GM18526 (cell line): Measurements from ENCODE around the gene CCDC87.

Experiments
- POLR2A ChIP-seq: IDR thresholded peaks from 3 replicates; pipeline ENCODE4 v1.6.1; 2011; ENCODE audit not compliant: insufficient read length; ENCODE audit errors: extremely low read depth

The CCDC87 gene

DNA sequence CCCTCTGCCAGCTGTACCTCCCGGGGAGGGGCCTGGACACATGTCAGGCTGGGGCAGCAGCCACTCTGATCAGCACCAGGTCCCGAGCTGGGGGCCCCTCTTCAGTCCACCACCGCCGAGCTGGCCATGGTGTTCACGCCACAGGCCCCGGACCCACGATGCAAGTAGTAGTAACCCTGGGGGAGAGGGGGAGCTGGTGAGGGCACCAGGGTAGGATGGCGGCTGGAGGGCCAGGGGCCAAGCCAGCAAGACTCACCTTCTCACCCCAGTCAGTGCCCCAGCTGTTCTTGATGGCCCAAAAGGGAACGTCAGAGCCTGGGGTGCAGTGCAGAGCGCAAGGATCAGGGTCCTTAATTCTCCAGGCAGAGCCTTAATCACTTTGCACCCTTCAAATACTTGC, 29.0 kb downstream of the CCDC87 start:
- no peak for TF ChIP-seq POLR2A

GRCh38 chr11:66562907-66563583, 29.8 kb downstream of the CCDC87 start:
- TF ChIP-seq POLR2A, result no peak

- no peak for TF ChIP-seq POLR2A
These were observed 30.6 kb downstream of the CCDC87 start for GRCh38 chr11:66562275-66562674.

GRCh38 chr11:66561975-66562248, 31.0 kb downstream of the CCDC87 start:
- TF ChIP-seq POLR2A, result no peak

DNA sequence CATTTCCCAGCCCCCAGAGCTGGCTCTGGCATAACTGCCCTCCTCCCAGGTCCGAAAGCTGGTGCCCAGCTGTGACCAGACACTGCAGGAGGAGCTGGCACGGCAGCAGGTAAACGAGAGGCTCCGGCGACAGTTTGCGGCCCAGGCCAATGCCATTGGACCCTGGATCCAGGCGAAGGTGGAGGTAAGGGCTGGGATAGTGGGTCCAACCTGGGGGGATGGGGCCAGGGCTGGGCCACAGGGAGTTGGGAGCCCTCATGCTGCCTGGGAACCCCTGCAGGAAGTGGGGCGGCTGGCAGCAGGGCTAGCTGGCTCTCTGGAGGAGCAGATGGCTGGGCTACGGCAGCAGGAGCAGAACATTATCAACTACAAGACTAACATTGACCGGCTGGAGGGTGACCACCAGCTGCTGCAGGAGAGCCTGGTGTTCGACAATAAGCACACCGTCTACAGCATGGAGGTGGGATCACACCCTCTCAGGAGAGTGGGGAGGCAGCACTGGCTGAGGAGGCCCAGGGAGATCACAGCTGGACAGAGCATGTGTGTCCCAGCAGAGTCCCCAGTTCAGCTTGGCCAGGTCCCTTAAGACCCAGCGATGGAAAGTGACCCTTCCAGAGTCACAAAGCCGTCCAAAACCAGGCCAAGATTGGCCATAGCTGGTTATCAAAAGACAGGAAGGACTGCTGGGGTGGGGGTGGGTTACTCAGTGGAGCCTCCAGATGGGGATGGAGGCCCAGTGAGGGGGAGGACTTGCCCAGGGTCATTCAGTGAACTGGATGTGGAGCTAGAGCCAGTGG, 31.5 kb downstream of the CCDC87 start:
- no peak for TF ChIP-seq POLR2A

DNA sequence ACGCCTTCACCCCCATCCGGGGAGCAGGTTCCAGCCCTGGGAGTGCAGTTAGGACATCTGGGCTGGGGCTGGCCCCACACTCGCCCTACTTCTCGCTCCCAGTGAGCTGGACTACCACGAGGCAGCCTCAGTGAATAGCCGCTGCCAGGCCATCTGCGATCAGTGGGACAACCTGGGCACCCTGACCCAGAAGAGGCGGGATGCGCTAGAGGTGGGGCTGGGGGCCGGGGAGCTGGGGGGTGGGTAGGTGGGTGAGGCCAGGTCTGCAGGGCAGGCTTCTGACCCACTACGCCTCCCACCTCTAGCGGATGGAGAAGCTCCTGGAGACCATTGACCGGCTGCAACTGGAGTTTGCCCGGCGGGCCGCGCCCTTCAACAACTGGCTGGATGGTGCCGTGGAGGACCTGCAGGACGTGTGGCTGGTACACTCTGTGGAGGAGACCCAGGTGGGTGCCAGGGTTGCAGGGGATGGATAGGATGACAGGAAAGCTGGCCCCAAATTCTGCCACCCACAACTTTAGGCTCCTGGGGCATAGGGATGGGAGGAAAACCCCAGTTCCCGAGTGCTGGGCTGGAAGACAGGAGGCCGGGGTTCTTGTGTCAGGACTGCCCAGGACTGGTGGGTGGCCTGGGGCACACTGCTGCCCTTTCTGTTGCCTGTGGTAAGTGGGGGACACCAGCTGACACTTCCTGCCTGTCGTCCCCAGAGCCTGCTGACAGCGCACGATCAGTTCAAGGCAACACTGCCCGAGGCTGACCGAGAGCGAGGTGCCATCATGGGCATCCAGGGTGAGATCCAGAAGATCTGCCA, 32.8 kb downstream of the CCDC87 start:
- TF ChIP-seq POLR2A, result no peak

DNA sequence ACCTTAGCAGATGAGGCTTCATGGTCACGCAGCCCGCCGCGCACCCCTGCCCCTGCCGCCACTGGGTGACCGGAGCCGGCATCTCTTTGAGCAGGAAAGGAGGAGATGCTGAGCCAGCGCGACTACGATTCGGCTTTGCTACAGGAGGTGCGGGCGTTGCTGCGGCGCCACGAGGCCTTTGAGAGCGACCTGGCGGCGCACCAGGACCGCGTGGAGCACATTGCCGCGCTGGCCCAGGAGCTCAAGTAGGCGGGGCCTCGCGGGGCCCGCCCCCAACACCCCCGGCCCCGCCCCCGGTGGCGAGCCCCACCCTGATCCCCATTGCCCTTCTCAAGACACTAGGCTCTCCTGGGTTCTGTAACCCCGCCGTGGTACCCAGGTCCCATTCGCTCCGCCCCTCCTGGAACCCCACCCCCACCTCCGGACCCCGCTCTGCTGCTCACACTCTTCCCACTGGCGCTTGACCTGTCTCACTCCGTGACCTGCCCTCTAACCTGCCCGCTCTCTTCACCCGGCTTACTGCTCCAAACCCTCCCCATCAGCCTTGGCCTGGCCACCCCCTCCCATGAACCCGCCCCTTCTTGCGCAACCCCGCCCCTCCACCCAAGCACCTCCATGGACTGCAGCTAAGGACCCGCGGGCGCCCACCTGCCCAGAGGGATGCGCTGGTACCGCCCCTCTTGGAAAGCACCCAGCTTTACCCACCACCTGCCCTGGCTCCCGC, 33.6 kb downstream of the CCDC87 start:
- TF ChIP-seq POLR2A, result no peak

DNA sequence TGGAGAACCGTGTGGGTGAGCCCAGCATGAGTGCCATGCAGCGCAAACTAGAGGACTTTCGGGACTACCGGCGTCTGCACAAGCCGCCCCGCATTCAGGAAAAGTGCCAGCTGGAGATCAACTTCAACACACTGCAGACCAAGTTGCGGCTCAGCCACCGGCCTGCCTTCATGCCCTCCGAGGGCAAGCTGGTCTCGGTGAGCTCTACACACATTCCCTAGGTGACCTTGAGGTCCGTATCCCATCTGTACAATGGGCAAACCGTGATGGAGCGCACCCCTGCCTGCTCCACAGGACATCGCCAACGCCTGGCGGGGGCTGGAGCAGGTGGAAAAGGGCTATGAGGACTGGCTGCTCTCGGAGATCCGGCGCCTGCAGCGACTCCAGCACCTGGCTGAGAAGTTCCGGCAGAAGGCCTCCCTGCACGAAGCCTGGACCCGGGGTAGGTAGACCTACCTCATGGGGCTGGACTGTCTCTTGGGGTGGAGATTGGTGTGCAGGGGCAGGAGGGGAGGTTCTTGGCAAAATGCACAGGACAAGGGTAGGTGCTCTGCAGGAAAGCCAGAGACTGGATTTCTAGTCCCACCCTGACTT, 35.0 kb downstream of the CCDC87 start:
- TF ChIP-seq POLR2A, result no peak

- no peak for TF ChIP-seq POLR2A
These were observed 36.8 kb downstream of the CCDC87 start for GRCh38 chr11:66556086-66556485.

- TF ChIP-seq POLR2A, result no peak
These were observed 37.4 kb downstream of the CCDC87 start for GRCh38 chr11:66555416-66555815.

DNA sequence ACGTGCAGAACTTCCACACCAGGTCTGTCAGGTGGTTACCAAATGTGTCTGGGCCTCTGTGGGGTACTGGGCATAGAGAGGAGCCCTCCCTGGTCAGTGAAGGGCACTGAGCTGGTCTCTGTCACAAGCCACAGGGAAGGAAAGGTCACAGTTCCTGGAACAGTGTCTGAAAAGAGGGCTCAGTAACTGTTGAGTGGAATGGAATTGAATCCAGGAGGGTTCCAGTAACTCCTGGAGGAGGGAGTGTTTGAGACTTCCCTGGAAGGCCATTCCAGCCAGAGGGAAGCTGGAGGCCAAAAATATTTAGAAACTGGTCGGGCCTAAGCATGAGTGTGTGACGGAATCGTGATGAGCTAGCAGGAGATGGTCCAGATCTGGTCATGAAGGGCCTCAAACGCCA, 38.3 kb downstream of the CCDC87 start:
- no peak for TF ChIP-seq POLR2A

DNA sequence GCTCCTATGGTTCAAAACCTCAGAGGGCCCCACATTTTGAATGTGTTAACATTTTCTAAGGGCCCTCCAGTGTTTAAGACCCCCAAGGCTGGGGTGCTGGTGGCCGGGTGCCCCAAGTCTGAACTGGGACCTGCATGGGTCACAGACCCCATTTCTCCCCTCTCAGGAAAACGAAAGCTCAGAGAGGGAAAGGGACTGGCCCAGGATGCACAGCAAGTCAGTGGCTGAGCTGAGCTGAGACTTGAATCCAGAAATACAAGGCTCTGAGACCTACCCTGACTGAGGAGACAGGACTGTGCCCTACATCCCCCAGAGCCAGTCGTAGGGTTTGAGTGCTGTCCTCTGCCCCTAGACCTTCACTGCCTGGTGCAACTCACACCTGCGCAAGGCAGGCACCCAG, 42.0 kb downstream of the CCDC87 start:
- no peak for TF ChIP-seq POLR2A

- TF ChIP-seq POLR2A, result no peak
These were observed 43.2 kb downstream of the CCDC87 start for GRCh38 chr11:66549696-66550095.

DNA sequence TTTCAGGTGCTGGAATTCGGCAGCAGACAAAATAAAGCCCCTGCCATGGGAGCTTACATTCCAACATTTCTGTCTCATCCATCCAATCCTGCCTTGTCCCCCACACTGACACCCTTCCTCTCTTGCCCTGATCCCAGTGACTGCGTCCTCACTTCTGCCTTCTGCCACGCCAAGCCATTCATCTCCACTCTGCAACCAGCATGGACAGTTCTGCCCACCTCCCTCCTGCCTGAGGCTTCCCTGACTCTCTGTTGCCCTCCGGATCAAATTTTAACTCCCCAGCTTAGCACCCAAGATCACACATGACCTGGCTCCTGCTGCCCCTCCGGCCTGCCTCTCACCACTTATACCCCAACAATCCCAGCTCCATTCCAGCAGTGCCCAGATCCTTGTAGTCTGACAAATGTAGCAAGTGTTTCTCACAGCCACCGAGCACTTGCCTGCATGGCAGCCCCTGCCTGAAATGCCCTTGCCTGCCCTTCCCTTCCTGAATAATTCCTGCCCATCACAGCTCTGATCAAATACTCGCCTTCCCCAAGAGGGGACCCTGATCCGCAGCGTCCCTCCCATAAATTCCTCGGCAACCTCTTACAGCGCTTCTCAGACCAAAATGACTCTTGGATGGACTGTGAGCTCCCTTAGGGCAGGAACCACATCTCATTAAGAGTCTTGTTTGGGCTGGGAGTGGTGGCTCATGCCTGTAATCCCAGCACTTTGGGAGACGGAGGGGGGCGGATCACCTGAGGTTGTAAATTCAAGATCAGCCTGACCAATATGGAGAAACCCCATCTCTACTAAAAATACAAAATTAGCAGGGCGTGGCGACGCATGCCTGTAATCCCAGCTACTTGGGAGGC, 43.9 kb downstream of the CCDC87 start:
- TF ChIP-seq POLR2A, result no peak
